NCI-H128 (cell line): ENCODE results near the gene UGDH.
"Not testable (repeated sequence)": the region's sequence is repeated elsewhere in the genome, so short reads cannot be mapped to it uniquely, and the experiment has no call there.

Experiments
- DNase-seq: peaks from one replicate; lab custom pipeline; 2025; ENCODE audit not compliant: unreplicated experiment; lab: John Stamatoyannopoulos, UW

The UGDH gene

DNA sequence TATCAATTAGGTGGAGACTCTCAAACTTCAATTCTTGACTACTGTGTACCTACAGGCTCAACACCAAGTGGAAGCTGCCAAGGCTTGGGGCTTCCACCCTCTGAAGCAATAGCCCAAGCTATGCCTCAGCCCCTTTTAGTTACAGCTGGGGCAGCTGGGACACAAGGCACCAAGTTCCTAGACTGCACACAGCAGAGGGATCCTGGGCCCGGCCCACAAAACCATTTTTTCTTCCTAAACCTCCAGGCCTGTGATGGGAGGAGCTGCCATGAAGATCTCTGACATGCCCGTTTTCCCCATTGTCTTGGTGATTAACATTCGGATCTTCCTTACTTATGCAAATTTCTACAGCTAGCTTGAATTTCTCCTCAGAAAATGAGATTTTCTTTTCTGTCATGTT is 3.4 kb upstream of the UGDH start:
- no peak for DNase-seq

DNA sequence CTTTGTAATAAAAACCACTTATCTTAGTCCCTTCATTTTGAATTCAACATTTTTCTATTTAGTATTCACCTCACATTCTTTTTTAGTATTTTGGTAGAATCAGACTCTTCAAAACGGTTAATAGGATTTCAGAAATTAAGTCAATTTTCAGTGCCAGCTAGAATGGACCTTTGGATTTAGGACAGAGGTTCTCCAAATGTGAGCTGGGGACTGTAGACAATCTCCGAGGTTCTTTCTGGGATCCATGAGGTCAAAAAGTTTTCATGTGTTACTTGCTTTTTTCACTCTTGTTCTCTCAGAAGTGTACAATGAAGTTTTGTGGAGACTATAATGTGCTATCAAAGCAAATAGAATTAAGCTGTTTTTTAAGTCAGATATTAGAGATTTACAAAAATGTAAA is 2.3 kb upstream of the UGDH start:
- DNase-seq = no peak

DNA sequence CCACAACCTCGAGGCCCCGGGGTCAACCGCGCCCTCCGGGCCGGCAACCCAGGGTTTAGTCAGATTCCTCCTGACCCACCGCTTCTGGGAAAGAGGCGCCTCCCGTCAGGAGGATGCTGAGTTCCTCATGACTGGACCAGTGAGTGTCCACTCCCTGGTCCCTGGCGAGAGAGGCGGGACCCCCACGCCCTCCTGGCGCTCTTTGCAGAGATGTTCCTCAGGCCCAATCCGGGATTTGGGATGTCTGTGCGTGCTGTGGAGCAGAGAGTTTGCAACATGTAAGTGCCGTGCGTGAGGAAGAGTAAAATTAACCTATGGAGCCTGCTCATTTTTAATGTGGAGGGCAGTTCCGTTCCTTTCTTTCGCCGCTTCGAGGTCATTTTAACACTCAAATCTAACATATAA is 824 bp upstream of the UGDH start:
- DNase-seq = no peak

DNA sequence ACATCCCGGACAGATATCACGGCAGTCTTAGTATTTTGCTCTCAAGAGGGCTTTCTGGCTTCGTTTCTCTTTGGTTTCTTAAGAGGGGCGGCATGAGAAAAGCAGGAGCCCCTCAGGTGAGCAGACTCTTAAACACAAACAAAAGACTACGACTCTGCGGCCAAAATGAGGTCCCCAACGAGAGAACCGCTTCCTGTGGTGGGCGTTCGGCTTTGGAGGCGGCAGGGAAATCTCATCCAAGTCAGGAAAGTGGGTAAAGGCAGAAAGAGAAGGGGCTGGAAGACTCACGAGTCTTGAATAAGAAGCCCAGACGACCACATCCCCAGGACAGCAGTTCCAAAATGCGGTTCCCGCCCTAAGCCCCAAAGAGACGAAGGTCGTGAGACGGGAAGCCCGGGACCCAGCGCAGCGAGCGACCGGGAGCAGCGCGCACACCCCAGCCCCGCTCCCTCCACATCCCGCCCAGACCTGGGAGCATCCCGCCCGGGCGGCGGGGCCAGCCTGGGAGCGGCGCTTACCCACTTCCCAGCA is 409 bp downstream of the UGDH start:
- DNase-seq = no peak

DNA sequence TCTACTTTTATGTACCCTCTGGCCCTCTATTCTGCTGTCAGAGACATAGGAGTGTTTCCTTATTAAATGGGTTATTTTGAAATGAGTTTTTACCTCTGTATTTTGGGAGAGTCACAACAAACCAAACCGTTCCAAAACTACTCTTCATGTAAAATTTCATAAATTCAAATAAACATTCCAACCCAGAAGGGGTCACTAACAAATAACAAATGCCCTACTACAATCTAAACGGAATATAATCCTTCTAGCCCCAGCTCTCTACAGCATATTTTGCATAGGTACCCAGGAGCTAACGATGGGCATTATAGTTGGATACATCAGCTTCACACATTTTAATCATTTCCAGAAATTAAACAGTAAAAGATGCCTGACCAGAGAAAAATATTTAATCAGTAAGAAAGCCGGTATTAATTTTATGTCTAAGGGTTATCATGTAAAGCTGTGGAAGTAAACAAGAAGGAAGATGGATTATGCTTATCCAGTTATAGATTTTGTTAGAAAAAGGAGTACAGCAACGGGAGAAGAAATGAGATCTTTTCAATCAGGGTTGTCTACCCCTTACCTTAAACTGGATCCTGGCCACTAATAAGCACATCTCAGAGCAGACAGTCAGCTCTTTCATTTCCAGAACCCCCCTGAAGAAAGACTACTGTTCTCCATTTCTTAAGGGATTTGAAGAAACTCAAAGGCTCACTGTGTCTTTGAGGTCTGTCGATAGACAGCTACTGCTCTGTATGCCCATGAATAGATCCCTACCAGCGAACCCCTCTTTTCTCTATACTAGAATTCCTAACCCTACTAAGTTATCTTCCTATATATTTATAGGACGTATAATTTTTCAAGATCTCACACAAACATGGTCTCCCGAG is 1.2 kb downstream of the UGDH start:
- no peak for DNase-seq

DNA sequence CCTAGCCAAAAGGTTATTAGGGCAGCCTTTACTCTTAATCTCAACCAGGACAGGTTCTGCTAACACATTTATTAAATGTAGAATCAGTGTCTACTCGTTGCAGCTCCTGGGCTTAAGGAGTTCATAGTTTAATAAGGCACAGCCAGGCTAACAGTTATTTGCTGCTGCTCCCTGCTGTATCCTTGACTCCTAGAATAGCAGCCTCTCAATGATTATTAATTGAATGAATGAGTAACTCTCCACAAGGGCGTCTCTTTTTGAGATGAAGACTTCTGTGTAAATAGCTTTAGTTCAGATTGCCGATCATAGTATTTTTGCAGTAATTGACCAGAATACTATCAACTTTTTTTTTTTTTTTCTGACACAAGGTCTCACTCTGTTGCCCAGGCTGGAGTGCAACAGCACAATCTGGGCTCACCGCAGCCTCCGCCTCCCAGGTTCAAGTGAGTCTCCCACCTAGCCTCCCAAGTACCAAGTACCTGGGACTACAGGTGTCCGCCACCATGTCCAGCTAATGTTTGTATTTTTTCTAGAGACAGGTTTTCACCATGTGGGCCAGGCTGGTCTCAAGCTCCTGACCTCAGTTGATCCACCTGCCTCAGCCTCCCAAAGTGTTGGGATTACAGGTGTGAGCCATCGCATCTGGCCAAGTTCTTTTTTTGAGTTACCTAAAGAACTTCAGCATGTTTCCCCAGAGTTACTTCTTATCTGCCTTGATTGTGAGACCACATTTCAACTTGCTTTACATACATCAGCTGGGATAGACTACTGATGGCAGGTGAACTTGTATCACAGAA is 2.9 kb downstream of the UGDH start:
- DNase-seq = no peak

DNA sequence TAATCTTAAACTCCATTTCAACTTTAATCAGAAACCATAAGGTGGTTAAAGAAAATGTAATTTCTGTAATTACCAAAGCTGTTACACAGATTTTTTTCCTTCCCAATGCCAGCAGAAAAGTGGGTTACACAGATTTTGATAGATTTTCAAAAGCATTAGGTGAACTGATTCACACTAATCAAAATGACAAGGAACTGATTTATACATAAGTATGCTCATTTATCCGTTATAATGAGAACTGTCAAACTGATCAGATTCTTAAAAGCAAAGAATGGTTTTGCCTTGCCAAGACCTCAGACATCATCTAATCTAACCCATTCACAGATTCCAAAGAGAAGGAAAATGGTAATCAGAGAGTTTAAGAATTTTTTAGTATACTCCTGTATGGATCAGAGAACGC is 5.2 kb downstream of the UGDH start:
- no peak for DNase-seq

DNA sequence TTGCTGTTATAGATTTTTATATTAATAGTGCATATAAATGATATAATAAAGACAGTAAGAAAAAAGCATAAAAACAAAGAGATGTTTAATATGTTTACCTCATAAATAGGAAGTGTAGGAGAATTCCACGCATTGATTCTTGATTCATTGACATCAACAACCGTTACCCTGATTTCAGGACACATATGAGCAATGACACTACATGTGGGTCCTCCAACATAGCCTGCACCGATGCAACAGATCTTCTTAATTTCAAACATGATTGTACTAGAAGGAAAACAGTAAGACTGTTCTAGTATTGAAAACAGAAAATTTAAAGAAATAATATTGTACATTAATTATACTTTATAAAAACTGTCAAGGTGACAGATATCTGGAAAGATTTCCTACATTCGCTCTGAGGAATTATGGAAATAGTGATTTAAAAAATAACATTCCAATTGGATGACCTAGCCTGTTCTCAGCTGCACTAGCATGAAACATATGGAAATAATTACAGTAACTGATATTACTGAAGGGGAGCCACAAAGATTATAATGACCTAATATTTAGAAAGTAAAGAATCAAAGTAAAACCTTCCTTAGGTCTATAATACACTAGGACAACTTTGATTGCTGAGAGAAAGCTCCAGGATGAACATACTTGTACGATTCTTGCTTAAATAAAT is 5.9 kb downstream of the UGDH start:
- no peak for DNase-seq

DNA sequence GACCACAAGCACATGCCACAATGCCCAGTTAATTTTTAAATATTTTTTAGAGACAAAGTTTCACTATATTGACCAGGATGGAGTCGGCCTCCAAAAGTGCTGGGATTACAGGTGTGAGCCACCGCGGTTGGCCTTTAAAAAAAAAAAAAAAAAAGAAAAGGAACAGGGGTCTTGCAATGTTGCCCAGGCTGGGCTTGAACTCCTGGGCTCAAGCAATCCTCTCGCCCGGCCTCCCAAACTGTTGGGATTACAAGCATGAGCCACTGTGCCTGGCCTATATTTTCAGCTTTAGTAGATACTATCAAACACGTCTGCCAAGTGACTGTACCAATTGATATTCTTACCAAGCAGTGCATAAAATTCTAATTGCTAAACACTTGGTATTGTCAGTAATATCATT is 8.8 kb downstream of the UGDH start:
- DNase-seq = no peak

DNA sequence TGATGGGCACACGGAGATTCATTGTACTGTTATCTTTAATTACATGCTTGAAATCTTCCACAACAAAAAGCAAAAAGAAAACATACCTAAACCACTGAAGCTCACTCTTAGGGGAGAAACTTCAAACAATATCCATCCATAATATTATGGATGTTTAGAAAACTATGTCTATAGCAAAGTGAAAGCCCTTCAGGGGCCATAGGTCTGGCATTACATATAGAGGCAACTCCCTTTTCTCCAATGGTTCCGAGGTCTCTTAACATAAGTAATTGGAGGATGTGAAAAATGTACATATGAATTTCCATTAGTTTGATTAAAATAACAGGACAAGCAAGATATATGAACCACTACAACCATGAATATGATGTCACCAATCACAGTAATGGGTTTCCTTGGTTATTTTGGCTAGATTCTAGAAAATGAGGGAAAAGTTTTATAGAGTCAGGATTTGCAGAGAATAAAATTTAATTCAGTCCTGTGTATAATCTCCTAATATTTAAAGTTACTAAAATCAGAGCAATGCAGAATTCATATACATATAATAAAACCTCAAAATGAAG is 10.8 kb downstream of the UGDH start:
- no peak for DNase-seq

DNA sequence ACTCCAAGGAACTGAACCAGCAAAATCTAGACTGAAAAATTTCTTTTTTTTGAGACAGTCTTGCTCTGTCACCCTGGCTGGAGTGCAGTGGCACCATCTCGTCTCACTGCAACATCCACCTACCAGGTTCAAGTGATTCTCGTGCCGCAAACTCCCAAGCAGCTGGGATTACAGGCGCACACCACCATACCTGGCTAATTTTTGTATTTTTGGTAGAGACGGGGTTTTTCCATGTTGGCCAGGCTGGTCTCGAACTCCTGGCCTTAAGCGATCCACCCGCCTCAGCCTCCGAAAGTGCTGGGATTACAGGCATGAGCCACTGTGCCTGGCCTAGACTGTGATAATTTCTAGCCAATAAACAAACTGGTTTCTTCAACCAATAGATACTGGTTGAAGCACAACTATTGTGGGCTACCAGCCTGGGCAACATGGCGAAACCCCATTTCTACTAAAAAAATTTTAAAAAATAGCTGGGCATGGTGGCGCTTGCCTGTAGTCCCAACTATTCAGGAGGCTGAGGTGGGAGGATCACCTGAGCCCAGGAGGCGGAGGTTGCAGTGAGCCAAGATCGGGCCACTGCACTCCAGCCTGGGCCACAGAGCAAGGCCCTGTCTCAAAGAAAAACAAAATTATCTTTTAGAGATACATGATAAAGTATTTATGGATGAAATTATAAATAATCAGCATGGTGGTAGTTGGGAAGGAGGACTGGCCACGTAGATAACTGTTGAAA is 11.4 kb downstream of the UGDH start:
- DNase-seq = not testable (repeated sequence)

DNA sequence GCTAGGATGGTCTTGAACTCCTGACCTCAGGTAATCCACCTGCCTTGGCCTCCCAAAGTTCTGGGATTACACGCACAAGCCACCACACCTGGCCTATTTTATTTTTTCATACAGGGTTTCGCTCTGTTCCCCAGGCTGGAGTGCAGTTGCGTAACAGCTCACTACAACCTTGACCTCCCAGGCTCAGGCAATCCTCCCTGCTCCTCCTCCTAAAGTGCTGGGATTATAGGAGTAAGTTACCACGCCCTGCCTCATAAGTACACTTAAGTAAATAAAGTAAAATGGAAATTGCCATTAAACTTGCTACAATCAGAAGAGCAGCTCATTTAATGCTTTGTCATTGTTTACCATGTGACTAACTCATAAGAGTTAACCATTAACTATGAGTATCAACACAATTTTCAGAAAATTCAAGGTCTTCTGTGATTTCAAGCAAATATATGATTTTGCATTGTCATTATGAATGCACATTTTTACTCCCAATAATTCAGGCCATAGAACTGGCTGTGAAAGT is 12.3 kb downstream of the UGDH start:
- DNase-seq = no peak

DNA sequence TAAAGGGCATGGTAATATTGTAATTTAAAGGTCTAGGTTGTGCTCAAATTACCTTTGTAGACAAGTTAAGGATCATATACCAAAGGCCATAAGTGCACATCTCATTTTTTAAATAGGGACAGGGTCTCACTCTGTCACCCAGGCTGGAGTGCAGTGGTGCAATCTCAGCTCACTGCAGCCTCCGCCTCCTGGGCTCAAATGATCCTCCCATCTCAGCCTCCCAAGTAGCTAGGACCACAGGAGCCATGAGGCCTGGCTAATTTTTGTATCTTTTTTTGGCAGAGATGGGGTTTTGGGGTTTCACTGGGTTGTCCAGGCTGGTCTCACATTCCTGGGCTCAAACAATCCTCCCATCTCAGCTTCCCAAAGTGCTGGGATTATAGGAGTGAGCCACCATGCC is 13.0 kb downstream of the UGDH start:
- not testable (repeated sequence) for DNase-seq

DNA sequence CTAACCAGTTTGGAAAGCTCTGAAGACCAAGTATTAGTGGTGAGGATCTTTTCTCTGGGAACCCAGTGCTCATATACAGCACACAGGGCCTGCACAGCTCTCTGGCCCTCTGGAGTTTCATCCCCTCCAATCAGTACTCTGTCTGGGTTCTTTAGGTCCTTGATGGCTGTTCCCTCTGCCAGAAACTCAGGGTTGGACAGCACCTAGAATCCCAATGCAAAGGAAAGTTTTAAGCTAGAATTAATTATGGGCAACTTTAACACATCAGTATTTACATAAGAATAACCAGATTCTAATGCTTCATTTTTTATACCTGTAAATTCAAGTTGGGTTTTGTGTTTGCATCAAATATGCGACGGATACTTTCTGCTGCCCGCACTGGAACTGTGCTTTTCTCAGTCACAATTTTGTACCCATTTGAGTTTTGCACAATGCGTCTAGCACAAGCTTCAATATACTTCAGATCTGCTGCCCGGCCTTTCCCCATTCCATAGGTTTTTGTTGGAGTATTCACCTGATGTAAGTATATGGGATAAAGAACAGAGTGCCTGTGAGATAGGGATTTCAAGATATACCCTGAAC is 16.8 kb downstream of the UGDH start:
- DNase-seq = no peak

DNA sequence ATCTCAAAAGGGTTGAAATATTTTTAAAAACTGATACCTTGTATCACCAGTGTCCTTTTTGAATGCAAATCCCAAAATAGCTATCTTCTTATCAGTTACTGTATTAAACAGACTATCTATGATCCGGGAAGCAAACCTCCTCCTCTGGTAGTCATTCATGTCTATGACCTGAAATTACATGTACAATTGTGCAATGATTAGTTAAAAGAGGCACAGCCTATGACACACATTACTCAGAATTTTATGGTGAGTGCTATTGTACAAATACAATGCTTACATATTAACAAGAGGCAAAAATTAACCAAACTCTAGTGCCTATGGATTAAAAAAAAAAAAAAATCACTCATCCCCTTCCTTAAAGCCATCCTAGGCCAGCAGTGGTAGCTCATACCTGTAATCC is 21.7 kb downstream of the UGDH start:
- no peak for DNase-seq

DNA sequence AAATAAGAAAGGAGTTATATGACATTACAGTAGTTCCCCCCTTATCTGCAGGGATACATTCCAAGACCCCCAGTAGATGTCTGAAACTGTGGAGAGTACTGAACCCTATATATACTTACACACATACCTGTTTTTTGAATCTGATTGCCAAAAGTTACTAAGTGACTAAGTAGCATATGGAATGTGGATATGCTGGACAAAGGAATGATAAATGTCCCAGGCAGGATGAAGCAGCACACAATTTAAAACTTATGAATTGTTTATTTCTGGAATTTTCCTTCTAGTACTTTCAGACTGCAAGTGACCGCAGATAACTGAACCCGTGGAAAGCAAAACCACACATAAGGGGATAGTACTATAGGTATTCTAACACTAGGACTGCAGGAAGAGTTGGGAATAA is 22.7 kb downstream of the UGDH start:
- no peak for DNase-seq

DNA sequence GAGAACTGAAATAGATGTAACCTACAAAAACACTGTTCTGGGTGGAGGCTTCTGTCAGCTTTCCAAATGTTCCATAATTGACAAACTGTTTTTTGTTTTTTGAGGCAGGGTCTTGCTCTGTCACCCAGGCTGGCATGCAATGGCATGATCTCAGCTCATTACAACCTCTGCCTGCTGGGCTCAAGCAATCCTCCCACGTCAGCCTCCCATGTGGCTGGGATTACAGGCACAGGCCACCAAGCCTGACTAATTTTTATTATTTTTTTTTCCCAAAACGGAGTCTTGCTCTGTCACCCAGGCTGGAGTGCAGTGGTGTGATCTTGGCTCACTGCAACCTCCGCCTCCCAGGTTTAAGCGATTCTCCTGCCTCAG is 24.6 kb downstream of the UGDH start:
- not testable (repeated sequence) for DNase-seq

DNA sequence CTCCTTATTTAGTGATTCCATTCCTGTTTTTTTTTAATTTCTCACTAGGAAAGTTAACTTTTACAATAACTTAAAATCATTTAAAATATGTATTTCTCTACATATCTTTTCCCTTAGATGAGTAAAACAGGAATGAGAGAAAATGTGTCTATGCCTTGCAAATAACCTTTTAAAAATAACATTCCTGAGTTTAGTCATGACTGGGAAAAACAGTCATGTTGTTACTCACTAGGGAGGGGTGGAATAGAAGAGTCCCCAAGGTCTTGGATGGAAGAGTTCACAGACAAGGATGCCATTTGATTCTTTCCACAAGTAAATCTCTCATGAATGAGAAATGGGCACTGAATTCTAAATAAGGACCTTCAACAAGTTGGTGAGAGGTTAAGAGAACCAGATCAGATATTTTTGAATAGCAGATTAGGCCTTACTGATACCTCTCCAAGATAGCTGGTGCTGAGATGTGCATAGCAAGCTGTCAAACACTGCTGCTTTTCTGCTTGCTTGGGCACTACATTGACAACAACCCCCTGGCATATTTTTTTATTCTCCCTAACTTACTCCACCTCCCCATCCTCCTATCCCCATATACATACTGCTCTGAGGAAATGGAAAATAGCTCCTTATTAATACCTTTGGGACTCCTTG is 25.1 kb downstream of the UGDH start:
- no peak for DNase-seq

DNA sequence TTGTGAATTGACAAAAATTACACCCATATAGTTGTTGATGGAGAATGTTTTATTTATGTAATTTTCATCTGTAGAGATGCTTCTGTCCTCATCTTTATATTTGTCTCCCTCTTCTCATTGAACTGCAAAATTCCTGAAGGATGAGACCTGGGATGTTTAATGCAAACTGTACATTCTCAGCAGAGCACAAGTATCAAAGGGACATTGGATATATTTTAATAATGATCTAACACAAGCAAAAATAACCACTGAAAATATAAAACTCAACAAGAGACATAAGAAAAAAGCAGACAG is 28.6 kb downstream of the UGDH start:
- no peak for DNase-seq
